ENCODE data around the gene CDH4.

- TF ChIP-seq CTCF (conservative IDR thresholded peaks at IDR 0.05; ENCODE audit: low read length) = peak; percentile 60
- no peak for TF ChIP-seq EZH2phosphoT487 (IDR thresholded peaks at IDR 0.05; ENCODE audit: borderline replicate concordance, low read depth, low read length)
These were observed 490.2 kb downstream of the CDH4 start for GRCh38 chr20:61742097-61742825.

All from OCI-LY7 (cell line).